PC-9 (cell line): Measurements from ENCODE around the gene SORCS2.

Experiments
- CTCF ChIP-seq: fragments of 200-600 bp; sonication (generic); conservative IDR thresholded peaks from 2 replicates; pipeline ENCODE4 v1.6.1; 2017; ENCODE audit warnings: mixed run types, antibody characterized with exemption, mild to moderate bottlenecking, moderate library complexity
- EZH2 ChIP-seq: fragments of 200-600 bp; sonication (generic); IDR thresholded peaks from 2 replicates; pipeline ENCODE4 v1.8.0; 2017; ENCODE audit warnings: antibody characterized with exemption, low read depth

GRCh38 chr4:7755561-7755960 is 563.2 kb downstream of the SORCS2 start:
- TF ChIP-seq CTCF = no peak
- no peak for TF ChIP-seq EZH2
